Esophagus muscularis mucosa (tissue), 4 donors: ENCODE results near the gene SUGP1. TPM values are rescaled to one million over a fixed set of nuclear protein-coding genes. Genes with fewer than 3 reads are reported as not detected.

ENCODE experiments used
- DNase-seq: peaks from one replicate; pipeline ENCODE4 v3.0.0-alpha.2; 2017; ENCODE audit errors: extremely low spot score
- H3K27ac ChIP-seq, 4 donors: fragments of 200-600 bp; sonication (generic); replicated peaks in 1 of 4; 1 replicate in 3 of 4; 2 replicates in 1 of 4; pipeline ENCODE4 v1.5.1; 2016 to 2019; ENCODE audit warnings: mild to moderate bottlenecking in 1 of 4
- H3K27me3 ChIP-seq, 4 donors: fragments of 200-600 bp; sonication (generic); one replicate each; pipeline versions ENCODE4 v1.5.1 to v1.6.0; 2016 to 2019
- H3K36me3 ChIP-seq, 4 donors: fragments of 200-600 bp; sonication (generic); one replicate each; pipeline ENCODE4 v1.5.1; 2016 to 2019
- H3K4me1 ChIP-seq, 4 donors: fragments of 200-600 bp; sonication (generic); one replicate each; pipeline ENCODE4 v1.5.1; 2016 to 2019
- H3K4me3 ChIP-seq, 4 donors: fragments of 200-600 bp; sonication (generic); 1 replicate in 2 of 4; 2 replicates in 2 of 4; pipeline ENCODE4 v1.5.1; 2016 to 2019; ENCODE audit warnings: mild to moderate bottlenecking in 4 of 4, moderate library complexity in 1 of 4
- H3K9me3 ChIP-seq, 4 donors: fragments of 200-600 bp; sonication (generic); 1 replicate in 3 of 4; 2 replicates in 1 of 4; pipeline ENCODE4 v1.5.1; 2016 to 2019
- EP300 ChIP-seq: sonication (generic); formaldehyde crosslinking; IDR thresholded peaks from one replicate; pipeline ENCODE4 v1.6.1; 2017; ENCODE audit warnings: antibody characterized with exemption
- POLR2A ChIP-seq: fragments of 450-650 bp; IDR thresholded peaks from one replicate; pipeline ENCODE4 v1.6.1; 2017; ENCODE audit warnings: antibody characterized with exemption, moderate library complexity, mild to moderate bottlenecking, low read depth
- POLR2AphosphoS5 ChIP-seq, 2 donors: sonication (generic); formaldehyde crosslinking; IDR thresholded peaks; one replicate each; pipeline ENCODE4 v1.6.1; 2017; ENCODE audit warnings: antibody characterized with exemption in 2 of 2
- whole genome bisulfite sequencing: methylation state at CpG from one replicate; pipeline ENCODE4 v1.1.5; 2018; 5-methylcytosine and 5-hydroxymethylcytosine counted together
- intact Hi-C: fragments of 100-400 bp; cut with DNase I; formaldehyde crosslinking; loops from one replicate; pipeline ENCODE4 v1.15.1; 2023
- total RNA-seq, 4 donors: library from RNA; depleted of rRNA; stranded (reverse); fragments of >200 nt; gene quantifications; one replicate each; pipeline versions ENCODE4 v1.1.0 to v1.2.1, GENCODE V29; 2016
- TF ChIP-seq, protein P1 (sequence below), 3 experiments: fragments of 200-600 bp in 2 of 3; fragments of 450-650 bp in 1 of 3; sonication (generic) in 2 of 3; IDR thresholded peaks; one replicate each; pipeline ENCODE4 v1.5.1; 2017 to 2019; ENCODE audit warnings: antibody characterized with exemption in 3 of 3, mild to moderate bottlenecking in 2 of 3, moderate library complexity in 1 of 3

SUGP1 gene
- total RNA-seq, 4 donors from 2014 or later: 26.0 to 43.8 (median 30.8) TPM

GRCh38 chr19:19250196-19250801 is 70.0 kb downstream of the SUGP1 start:
- intact Hi-C loops: no loop called here
- WGBS: 39% methylated on average over 5 of the region's 5 CpGs
- H3K27me3 ChIP-seq: peaks cover 0 to 62% (median 3%) of the 10 kb centered on the region in 4 donors

DNA sequence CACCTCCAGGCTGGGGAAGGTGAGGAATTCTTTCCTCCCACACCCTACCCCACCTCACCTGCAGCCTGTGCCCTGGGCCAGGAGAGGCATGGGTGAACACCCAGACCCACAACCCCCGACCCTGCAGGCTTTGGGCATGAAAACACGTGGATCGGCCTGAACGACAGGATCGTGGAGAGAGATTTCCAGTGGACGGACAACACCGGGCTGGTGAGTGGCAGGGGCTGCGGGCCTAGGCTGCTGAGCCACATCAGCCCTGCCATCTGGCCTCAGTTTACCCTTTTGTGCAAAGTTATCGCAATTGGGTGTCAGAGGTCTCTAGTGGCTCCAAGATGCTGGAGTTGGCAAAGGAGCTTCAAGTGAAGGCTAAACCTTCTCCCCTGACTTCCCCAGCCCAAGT is 79.8 kb downstream of the SUGP1 start:
- DNase-seq: no peak
- no peak overlapping the region for H3K4me3 ChIP-seq
- 88% methylated on average over 8 of the region's 9 CpGs for whole genome bisulfite sequencing
- H3K27me3 ChIP-seq: peaks cover 0 to 53% (median 5%) of the 10 kb centered on the region in 4 donors
- peaks cover 0 to 10% (median 7%) of the 10 kb centered on the region in 4 donors for H3K9me3 ChIP-seq
- TF ChIP-seq EP300: no peak
- TF ChIP-seq POLR2A: no peak
- TF ChIP-seq, protein P1, sequence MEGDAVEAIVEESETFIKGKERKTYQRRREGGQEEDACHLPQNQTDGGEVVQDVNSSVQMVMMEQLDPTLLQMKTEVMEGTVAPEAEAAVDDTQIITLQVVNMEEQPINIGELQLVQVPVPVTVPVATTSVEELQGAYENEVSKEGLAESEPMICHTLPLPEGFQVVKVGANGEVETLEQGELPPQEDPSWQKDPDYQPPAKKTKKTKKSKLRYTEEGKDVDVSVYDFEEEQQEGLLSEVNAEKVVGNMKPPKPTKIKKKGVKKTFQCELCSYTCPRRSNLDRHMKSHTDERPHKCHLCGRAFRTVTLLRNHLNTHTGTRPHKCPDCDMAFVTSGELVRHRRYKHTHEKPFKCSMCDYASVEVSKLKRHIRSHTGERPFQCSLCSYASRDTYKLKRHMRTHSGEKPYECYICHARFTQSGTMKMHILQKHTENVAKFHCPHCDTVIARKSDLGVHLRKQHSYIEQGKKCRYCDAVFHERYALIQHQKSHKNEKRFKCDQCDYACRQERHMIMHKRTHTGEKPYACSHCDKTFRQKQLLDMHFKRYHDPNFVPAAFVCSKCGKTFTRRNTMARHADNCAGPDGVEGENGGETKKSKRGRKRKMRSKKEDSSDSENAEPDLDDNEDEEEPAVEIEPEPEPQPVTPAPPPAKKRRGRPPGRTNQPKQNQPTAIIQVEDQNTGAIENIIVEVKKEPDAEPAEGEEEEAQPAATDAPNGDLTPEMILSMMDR (IDR thresholded peaks at IDR 0.05): no peak
- TF ChIP-seq POLR2AphosphoS5 (IDR thresholded peaks at IDR 0.05): no peak
- H3K36me3 ChIP-seq: no peaks in the 10 kb centered on the region
- intact Hi-C loops: no loop called here
- no peak overlapping the region for H3K27ac ChIP-seq
- H3K4me1 ChIP-seq: no peaks in the 10 kb centered on the region

More at GRCh38 chr19:19250196-19250801, 70.0 kb downstream of the SUGP1 start:
- no peaks in the 10 kb centered on the region for H3K4me1 ChIP-seq
- no peak for TF ChIP-seq POLR2A
- TF ChIP-seq POLR2AphosphoS5 (IDR thresholded peaks at IDR 0.05): no peak
- no peak for TF ChIP-seq EP300
- TF ChIP-seq, protein P1 (IDR thresholded peaks at IDR 0.05): no peak
- DNase-seq: no peak
- H3K4me3 ChIP-seq: no peak overlapping the region
- H3K27ac ChIP-seq: no peak overlapping the region
- H3K9me3 ChIP-seq: no peaks in the 10 kb centered on the region
- no peaks in the 10 kb centered on the region for H3K36me3 ChIP-seq

GRCh38 chr19:19239675-19240074 is 80.6 kb downstream of the SUGP1 start:
- Histone ChIP-seq H3K36me3 (no peaks in the 10 kb centered on the region), H3K4me1 (no peaks in the 10 kb centered on the region), H3K4me3 (no peak overlapping the region), H3K27me3 (peaks cover 0 to 53% (median 5%) of the 10 kb centered on the region in 4 donors), H3K9me3 (peaks cover 0 to 18% (median 15%) of the 10 kb centered on the region in 4 donors), H3K27ac (no peak overlapping the region)
- intact Hi-C loops: no loop called here
- no peak for TF ChIP-seq POLR2A
- TF ChIP-seq, protein P1 (IDR thresholded peaks at IDR 0.05): no peak
- no peak for TF ChIP-seq EP300
- no peak for TF ChIP-seq POLR2AphosphoS5 (IDR thresholded peaks at IDR 0.05)
- DNase-seq: no peak

DNA sequence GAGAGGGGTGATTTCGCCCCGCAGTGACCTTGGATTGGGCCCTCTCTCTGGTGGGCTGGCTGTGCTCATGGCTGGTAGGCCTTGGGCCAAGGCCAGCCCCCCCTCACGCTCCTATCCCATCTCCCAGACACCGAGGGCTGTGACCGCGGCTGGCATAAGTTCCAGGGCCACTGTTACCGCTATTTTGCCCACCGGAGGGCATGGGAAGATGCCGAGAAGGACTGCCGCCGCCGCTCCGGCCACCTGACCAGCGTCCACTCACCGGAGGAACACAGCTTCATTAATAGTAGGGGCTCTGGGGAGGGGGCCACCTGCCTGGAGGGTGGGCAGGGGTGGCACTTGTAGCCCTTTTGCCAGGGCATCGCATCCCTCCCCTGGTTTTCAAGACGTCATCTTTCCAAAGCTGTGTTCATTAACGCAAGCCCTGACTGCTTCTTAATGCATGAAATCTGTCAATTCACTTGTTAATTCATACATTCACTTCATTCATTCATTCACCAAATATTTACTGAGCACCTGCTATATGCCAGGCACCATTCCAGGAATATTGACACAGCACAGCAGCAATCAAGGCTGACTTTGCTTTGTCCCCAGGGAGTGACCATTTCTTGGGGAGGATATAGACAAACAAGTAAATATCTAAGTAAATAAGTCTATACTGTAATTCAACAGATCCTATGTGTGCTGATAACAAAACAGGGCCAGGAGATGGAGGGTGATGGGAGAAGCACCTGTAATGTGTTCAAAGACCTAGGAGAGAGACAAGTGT is 82.0 kb downstream of the SUGP1 start:
- Histone ChIP-seq H3K4me1 (no peaks in the 10 kb centered on the region), H3K9me3 (peaks cover 0 to 32% (median 28%) of the 10 kb centered on the region in 4 donors), H3K27ac (no peak overlapping the region), H3K4me3 (no peak overlapping the region), H3K27me3 (peaks cover 0 to 49% (median 5%) of the 10 kb centered on the region in 4 donors), H3K36me3 (no peaks in the 10 kb centered on the region)
- no peak for TF ChIP-seq POLR2A
- no peak for TF ChIP-seq EP300
- TF ChIP-seq POLR2AphosphoS5 (IDR thresholded peaks at IDR 0.05): no peak
- TF ChIP-seq, protein P1 (IDR thresholded peaks at IDR 0.05): no peak
- DNase-seq: no peak
- 80% methylated on average over 6 of the region's 18 CpGs for WGBS
- intact Hi-C loops: no loop called here
